Measurements from ENCODE around the gene RASA2.

The RASA2 gene

GRCh38 chr3:141642215-141642614 lies 155.4 kb downstream of the RASA2 start:
- no peak overlapping the region for H3K27ac ChIP-seq (ENCODE audit: low read length)
- H3K4me3 ChIP-seq (ENCODE audit: low read length), result no peak overlapping the region
- H3K9ac ChIP-seq (ENCODE audit: low read depth, low read length), result no peak overlapping the region
- no peaks in the 10 kb centered on the region; the same call in 1 of the 2 replicates for H3K4me1 ChIP-seq (ENCODE audit: insufficient read depth, low read length)
- H3K36me3 ChIP-seq (ENCODE audit: insufficient read depth, low read depth, low read length), result no peaks in the 10 kb centered on the region
- H3K27me3 ChIP-seq (ENCODE audit: insufficient read depth, low read length), result no peaks in the 10 kb centered on the region
- no peaks in the 10 kb centered on the region for H3K9me3 ChIP-seq (ENCODE audit: insufficient read depth, low read depth, low read length)

- Histone ChIP-seq H3K4me1 (ENCODE audit: insufficient read depth, low read length) (no peaks in the 10 kb centered on the region; the same call in 1 of the 2 replicates), H3K9me3 (ENCODE audit: insufficient read depth, low read depth, low read length) (no peaks in the 10 kb centered on the region), H3K27me3 (ENCODE audit: insufficient read depth, low read length) (no peaks in the 10 kb centered on the region), H3K4me3 (ENCODE audit: low read length) (no peak overlapping the region), H3K36me3 (ENCODE audit: insufficient read depth, low read depth, low read length) (no peaks in the 10 kb centered on the region), H3K27ac (ENCODE audit: low read length) (no peak overlapping the region), H3K9ac (ENCODE audit: low read depth, low read length) (no peak overlapping the region)
These were observed 156.6 kb downstream of the RASA2 start for GRCh38 chr3:141643391-141643790.

- H3K27me3 ChIP-seq (ENCODE audit: insufficient read depth, low read length), result no peaks in the 10 kb centered on the region
These were observed 157.0 kb downstream of the RASA2 start for GRCh38 chr3:141643796-141644195.

GRCh38 chr3:141644931-141645330 lies 158.1 kb downstream of the RASA2 start:
- Histone ChIP-seq H3K36me3 (ENCODE audit: insufficient read depth, low read depth, low read length) (no peaks in the 10 kb centered on the region), H3K27ac (ENCODE audit: low read length) (no peak overlapping the region), H3K9me3 (ENCODE audit: insufficient read depth, low read depth, low read length) (no peaks in the 10 kb centered on the region), H3K27me3 (ENCODE audit: insufficient read depth, low read length) (no peaks in the 10 kb centered on the region), H3K4me1 (ENCODE audit: insufficient read depth, low read length) (no peaks in the 10 kb centered on the region; the same call in 1 of the 2 replicates), H3K9ac (ENCODE audit: low read depth, low read length) (no peak overlapping the region), H3K4me3 (ENCODE audit: low read length) (no peak overlapping the region)

More at GRCh38 chr3:141643796-141644195, 157.0 kb downstream of the RASA2 start:
- Histone ChIP-seq H3K27ac (ENCODE audit: low read length) (no peak overlapping the region), H3K36me3 (ENCODE audit: insufficient read depth, low read depth, low read length) (no peaks in the 10 kb centered on the region), H3K4me1 (ENCODE audit: insufficient read depth, low read length) (no peaks in the 10 kb centered on the region; the same call in 1 of the 2 replicates), H3K9ac (ENCODE audit: low read depth, low read length) (no peak overlapping the region), H3K9me3 (ENCODE audit: insufficient read depth, low read depth, low read length) (no peaks in the 10 kb centered on the region), H3K4me3 (ENCODE audit: low read length) (no peak overlapping the region)

GRCh38 chr3:141646760-141647561 lies 160.1 kb downstream of the RASA2 start:
- Histone ChIP-seq H3K9ac (ENCODE audit: low read depth, low read length) (no peak overlapping the region), H3K36me3 (ENCODE audit: insufficient read depth, low read depth, low read length) (no peaks in the 10 kb centered on the region), H3K27ac (ENCODE audit: low read length) (no peak overlapping the region), H3K4me3 (ENCODE audit: low read length) (no peak overlapping the region), H3K27me3 (ENCODE audit: insufficient read depth, low read length) (no peaks in the 10 kb centered on the region), H3K9me3 (ENCODE audit: insufficient read depth, low read depth, low read length) (no peaks in the 10 kb centered on the region), H3K4me1 (ENCODE audit: insufficient read depth, low read length) (no peaks in the 10 kb centered on the region; the same call in 1 of the 2 replicates)

- H3K4me3 ChIP-seq (ENCODE audit: low read length), result no peak overlapping the region
- H3K27me3 ChIP-seq (ENCODE audit: insufficient read depth, low read length), result no peaks in the 10 kb centered on the region
- no peaks in the 10 kb centered on the region for H3K36me3 ChIP-seq (ENCODE audit: insufficient read depth, low read depth, low read length)
- no peak overlapping the region for H3K27ac ChIP-seq (ENCODE audit: low read length)
- H3K4me1 ChIP-seq (ENCODE audit: insufficient read depth, low read length), result no peaks in the 10 kb centered on the region; the same call in 1 of the 2 replicates
- H3K9ac ChIP-seq (ENCODE audit: low read depth, low read length), result no peak overlapping the region
- no peaks in the 10 kb centered on the region for H3K9me3 ChIP-seq (ENCODE audit: insufficient read depth, low read depth, low read length)
These were observed 160.7 kb downstream of the RASA2 start for GRCh38 chr3:141647562-141647915.

GRCh38 chr3:141648055-141648910 lies 161.5 kb downstream of the RASA2 start:
- no peak overlapping the region for H3K9ac ChIP-seq (ENCODE audit: low read depth, low read length)
- H3K27me3 ChIP-seq (ENCODE audit: insufficient read depth, low read length), result no peaks in the 10 kb centered on the region
- no peaks in the 10 kb centered on the region for H3K9me3 ChIP-seq (ENCODE audit: insufficient read depth, low read depth, low read length)
- H3K4me1 ChIP-seq (ENCODE audit: insufficient read depth, low read length), result no peaks in the 10 kb centered on the region; the same call in 1 of the 2 replicates
- no peak overlapping the region for H3K27ac ChIP-seq (ENCODE audit: low read length)
- H3K36me3 ChIP-seq (ENCODE audit: insufficient read depth, low read depth, low read length), result no peaks in the 10 kb centered on the region
- no peak overlapping the region for H3K4me3 ChIP-seq (ENCODE audit: low read length)

- no peaks in the 10 kb centered on the region for H3K4me1 ChIP-seq (ENCODE audit: insufficient read depth, low read length)
- no peak overlapping the region for H3K27ac ChIP-seq (ENCODE audit: low read length)
- no peaks in the 10 kb centered on the region for H3K36me3 ChIP-seq (ENCODE audit: insufficient read depth, low read depth, low read length)
- H3K4me3 ChIP-seq (ENCODE audit: low read length), result no peak overlapping the region
- H3K9ac ChIP-seq (ENCODE audit: low read depth, low read length), result no peak overlapping the region
- H3K9me3 ChIP-seq (ENCODE audit: insufficient read depth, low read depth, low read length), result no peaks in the 10 kb centered on the region
- no peaks in the 10 kb centered on the region for H3K27me3 ChIP-seq (ENCODE audit: insufficient read depth, low read length)
These were observed 163.0 kb downstream of the RASA2 start for GRCh38 chr3:141649871-141650270.

- Histone ChIP-seq H3K27ac (ENCODE audit: low read length) (no peak overlapping the region), H3K4me1 (ENCODE audit: insufficient read depth, low read length) (no peaks in the 10 kb centered on the region), H3K4me3 (ENCODE audit: low read length) (no peak overlapping the region), H3K9me3 (ENCODE audit: insufficient read depth, low read depth, low read length) (no peaks in the 10 kb centered on the region), H3K27me3 (ENCODE audit: insufficient read depth, low read length) (no peaks in the 10 kb centered on the region), H3K36me3 (ENCODE audit: insufficient read depth, low read depth, low read length) (no peaks in the 10 kb centered on the region), H3K9ac (ENCODE audit: low read depth, low read length) (no peak overlapping the region)
These were observed 164.0 kb downstream of the RASA2 start for GRCh38 chr3:141650783-141651182.

- Histone ChIP-seq H3K27ac (ENCODE audit: low read length) (no peak overlapping the region), H3K36me3 (ENCODE audit: insufficient read depth, low read depth, low read length) (no peaks in the 10 kb centered on the region), H3K4me3 (ENCODE audit: low read length) (no peak overlapping the region), H3K27me3 (ENCODE audit: insufficient read depth, low read length) (no peaks in the 10 kb centered on the region), H3K4me1 (ENCODE audit: insufficient read depth, low read length) (no peaks in the 10 kb centered on the region), H3K9ac (ENCODE audit: low read depth, low read length) (no peak overlapping the region), H3K9me3 (ENCODE audit: insufficient read depth, low read depth, low read length) (no peaks in the 10 kb centered on the region)
These were observed 164.6 kb downstream of the RASA2 start for GRCh38 chr3:141651409-141651808.

GRCh38 chr3:141652349-141652748 lies 165.5 kb downstream of the RASA2 start:
- H3K27me3 ChIP-seq (ENCODE audit: insufficient read depth, low read length), result no peaks in the 10 kb centered on the region
- no peaks in the 10 kb centered on the region for H3K4me1 ChIP-seq (ENCODE audit: insufficient read depth, low read length)
- H3K27ac ChIP-seq (ENCODE audit: low read length), result no peak overlapping the region
- no peak overlapping the region for H3K4me3 ChIP-seq (ENCODE audit: low read length)
- peaks cover 6% of the 10 kb centered on the region; the same call in 1 of the 2 replicates for H3K9me3 ChIP-seq (ENCODE audit: insufficient read depth, low read depth, low read length)
- no peak overlapping the region for H3K9ac ChIP-seq (ENCODE audit: low read depth, low read length)
- no peaks in the 10 kb centered on the region for H3K36me3 ChIP-seq (ENCODE audit: insufficient read depth, low read depth, low read length)
